GM19328 (cell line): Measurements from ENCODE around the gene OR10H2.
"Not testable (repeated sequence)": the region's sequence is repeated elsewhere in the genome, so short reads cannot be mapped to it uniquely, and the experiment has no call there.

ENCODE experiments used
- ATAC-seq: cut with Tn5 transposase; IDR thresholded peaks from one replicate; pipeline ENCODE4 v1.9.1; 2021; ENCODE audit warnings: mild to moderate bottlenecking, moderate library complexity; ENCODE audit not compliant: unreplicated experiment

OR10H2 gene

GRCh38 chr19:15727724-15728123, at the start of gene OR10H2:
OR10H2 (plus strand) TSS chr19:15728024; CDS start chr19:15728044, 20 bp downstream.
- ATAC-seq: no peak

DNA sequence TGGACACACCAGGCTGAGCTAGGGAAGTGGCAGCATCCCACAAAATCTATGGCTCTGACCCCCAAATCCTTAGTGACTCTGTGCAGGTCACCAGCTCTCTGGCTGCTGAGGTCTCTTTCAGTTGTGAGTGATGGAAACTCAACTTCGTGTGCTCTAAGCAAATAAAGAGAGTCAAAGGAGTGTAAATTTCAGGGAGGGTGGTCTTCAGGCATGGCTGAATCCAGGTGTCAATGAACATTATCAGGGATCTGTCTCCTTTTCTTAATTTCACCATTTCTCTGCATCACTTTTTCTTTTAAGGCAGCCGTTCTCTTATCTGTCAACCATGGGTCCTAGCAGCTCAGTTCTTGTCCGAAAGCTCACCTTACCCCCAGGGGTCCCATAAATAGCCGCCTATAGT, 48.7 kb upstream of the OR10H2 start:
- ATAC-seq: no peak

- ATAC-seq: not testable (repeated sequence)
Measured at GRCh38 chr19:15679865-15680264, 48.0 kb upstream of the OR10H2 start.

DNA sequence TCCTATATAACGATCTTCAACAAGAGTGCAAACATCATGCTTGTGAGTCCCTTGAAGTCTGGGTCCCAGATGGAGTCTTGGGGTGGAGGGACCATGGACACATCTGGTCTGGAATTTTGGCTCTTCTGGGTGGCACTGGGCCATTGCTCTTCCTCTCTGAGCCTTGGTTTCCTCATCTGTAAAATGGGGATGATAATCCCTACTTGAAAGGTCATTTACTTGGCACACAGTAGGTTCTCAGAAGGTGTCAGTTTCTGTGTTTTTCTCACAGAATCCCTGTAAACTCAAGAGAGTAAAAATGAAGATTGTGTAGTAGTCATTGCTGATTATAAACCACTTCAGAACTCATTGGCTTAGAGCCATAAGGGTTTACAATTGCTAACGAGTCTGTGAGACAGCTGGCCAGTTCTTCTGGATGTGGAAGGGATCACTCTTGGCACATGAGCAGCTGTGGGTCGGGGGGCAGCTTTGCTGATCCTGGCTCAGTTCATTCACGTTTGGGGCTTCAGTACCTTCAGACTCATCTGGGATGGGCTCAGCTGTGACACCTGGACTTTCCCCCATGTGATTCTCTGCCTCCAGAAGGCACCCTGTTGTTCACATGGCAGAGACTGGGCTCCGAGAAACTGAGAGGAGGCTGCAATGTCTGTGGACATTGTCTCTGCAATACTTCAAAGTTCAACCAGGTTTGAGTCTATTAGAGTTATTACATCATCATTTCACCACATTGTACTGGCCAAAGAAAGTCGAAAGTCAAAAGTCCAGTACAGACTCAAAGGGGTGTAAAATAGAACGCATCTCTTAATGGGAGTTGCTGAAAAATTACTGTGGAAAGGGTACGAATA, 47.1 kb upstream of the OR10H2 start:
- ATAC-seq: no peak

GRCh38 chr19:15683411-15683810, 44.4 kb upstream of the OR10H2 start:
- no peak for ATAC-seq

DNA sequence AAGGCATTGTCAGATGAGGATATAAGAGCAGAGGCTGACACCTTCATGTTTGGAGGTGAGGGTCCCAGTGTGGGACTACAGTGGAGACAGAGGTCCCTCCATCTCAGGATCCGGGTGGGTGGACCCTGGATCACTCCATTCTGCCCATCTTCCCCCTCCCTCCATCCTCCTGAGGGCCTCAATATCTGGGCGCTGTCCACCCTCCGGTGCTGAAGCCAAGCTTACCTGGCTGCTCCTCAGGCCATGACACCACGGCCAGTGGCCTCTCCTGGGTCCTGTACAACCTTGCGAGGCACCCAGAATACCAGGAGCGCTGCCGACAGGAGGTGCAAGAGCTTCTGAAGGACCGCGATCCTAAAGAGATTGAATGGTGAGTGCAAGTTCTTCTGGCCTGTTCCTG, 43.0 kb upstream of the OR10H2 start:
- no peak for ATAC-seq

- ATAC-seq: no peak
Measured at GRCh38 chr19:15696654-15697194, 31.1 kb upstream of the OR10H2 start.

DNA sequence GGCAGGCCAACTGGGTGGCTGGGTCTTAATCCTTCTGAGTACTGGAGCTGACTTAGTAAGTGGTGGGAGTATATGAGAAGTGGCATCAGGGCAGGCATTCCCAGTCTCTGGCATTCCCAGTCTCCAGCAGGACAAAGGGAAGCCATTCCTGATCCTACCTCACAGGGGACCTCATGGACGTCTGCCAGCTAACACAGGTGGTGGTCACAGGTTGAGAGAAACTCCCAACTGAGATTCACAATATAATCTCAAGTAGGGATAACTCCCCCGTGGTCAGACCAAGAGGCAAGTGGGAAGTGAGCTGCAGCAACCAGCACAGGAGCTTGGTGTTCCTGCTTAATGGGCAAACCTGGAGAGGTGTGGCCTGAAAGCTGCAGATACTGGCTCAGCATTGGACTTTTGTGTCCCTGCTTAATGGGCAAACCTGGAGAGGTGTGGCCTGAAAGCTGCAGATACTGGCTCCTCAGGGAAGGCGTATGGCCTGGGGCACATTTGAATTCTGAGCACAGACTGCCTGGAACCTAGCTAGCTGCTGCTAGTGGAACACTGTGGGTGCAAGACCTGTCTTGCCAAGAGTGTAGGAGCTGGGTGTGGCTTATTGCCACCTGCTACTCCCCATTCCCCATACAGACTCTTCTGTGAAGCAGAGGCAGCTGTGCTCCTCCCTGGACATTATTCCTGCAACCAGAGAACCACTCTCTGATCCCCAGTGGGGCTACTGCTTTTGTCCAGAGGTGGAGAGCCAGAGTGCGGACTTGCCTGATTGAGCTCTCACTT, 25.9 kb upstream of the OR10H2 start:
- no peak for ATAC-seq

DNA sequence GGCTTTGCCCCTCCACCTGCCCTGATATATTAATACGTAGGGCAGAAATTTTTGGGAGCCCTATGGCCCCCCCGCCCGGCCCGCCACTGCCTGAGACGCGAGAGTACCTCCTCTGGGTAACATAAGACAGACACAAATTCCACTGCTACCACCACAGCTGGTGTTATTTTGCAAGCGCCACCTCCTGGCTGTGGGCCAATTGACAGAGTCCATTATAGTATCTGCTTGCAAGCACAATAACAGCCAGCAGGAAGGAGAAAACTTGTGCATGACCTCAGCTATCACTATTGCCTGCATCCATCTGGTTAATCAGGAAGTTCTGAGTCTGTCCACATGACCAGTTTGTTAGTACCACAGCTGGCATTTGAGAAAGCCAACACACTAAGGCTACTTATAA, 25.3 kb upstream of the OR10H2 start:
- ATAC-seq: no peak

DNA sequence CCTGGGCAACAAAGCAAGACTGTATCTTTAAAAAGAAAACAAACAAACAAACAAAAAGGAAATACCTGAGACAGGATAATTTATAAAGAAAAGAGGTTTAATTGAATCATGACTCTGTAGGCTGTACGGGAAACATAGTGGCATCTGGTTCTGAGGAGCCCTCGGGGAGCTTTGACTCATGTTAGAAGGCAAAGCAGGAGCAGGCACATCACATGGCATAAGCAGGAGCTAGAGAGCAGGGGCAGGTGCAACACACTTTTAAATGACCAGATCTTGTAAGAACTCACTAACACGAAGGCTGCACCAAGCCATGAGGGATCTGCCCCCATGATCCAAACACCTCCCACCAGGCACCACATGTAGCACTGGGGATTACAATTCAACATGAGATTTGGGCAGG, 13.2 kb upstream of the OR10H2 start:
- no peak for ATAC-seq

DNA sequence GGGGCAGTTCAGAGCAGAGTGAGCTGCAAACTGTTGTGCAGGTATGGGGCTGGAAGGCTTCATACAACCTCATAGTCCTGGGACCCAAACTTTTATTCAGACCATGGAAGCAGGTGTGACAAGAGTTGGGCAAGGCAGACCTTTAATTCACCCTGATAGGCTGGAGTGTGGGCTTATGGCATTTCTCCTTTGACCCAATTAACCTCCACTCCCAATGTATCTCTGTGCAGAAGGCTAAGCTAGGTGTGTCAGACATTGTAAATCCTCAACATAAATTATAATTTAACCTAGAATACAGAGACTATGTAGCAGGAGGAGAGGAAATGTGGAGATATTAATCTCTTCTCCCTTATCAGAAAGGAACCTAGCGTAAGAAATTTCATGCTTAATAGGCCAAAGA, 12.2 kb upstream of the OR10H2 start:
- no peak for ATAC-seq

GRCh38 chr19:15717809-15718208, 10.0 kb upstream of the OR10H2 start:
- no peak for ATAC-seq

- ATAC-seq: no peak
Measured at GRCh38 chr19:15721268-15721667, 6.6 kb upstream of the OR10H2 start.

GRCh38 chr19:15722956-15723355, 4.9 kb upstream of the OR10H2 start:
- no peak for ATAC-seq

- ATAC-seq: no peak
Measured at GRCh38 chr19:15730538-15730937, 2.7 kb downstream of the OR10H2 start.

GRCh38 chr19:15732388-15732787, 4.6 kb downstream of the OR10H2 start:
- no peak for ATAC-seq

GRCh38 chr19:15733895-15734294, 6.1 kb downstream of the OR10H2 start:
- ATAC-seq: no peak

- no peak for ATAC-seq
Measured at GRCh38 chr19:15737722-15738121, 9.9 kb downstream of the OR10H2 start, which contains the start of gene OR10H3. OR10H3 (plus strand) TSS chr19:15737985; CDS start chr19:15741393, 3,408 bp downstream.

DNA sequence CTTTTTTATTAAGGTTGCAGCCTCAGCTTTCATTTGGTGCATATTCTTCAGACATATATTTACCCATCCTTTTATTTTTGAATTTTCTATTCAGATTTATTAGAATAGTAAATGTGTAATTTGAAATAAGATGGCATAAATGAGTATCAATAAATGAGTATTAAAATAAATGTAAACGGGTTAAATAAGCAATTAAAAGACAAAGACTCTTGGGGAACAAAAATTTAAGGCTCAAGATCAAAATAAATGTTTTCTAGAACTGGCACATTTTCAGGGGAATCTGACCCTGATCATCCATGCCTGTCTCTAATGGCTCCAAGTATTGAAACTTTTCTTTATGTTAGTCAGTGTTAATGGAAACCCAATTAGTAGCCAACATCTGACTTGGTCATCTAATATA, 13.0 kb downstream of the OR10H2 start:
- no peak for ATAC-seq

DNA sequence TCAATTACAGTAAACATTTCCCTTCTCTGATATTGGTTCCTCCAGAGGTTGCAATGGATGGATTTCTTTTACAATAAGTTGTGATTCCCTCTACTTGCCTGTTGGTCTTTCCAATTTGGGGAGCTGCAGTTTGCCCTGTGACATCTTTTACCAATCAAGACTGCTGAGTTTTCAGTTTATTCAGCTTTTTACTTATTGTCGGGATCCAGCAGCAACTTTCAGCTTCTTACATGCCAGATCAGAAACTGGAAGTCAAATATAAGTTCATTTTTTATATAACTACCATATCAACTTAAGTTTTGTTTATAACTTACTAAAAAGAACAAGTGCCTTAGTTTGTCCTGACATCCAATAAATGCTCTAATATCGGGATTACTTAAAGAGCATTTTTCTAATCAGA, 20.4 kb downstream of the OR10H2 start:
- no peak for ATAC-seq

DNA sequence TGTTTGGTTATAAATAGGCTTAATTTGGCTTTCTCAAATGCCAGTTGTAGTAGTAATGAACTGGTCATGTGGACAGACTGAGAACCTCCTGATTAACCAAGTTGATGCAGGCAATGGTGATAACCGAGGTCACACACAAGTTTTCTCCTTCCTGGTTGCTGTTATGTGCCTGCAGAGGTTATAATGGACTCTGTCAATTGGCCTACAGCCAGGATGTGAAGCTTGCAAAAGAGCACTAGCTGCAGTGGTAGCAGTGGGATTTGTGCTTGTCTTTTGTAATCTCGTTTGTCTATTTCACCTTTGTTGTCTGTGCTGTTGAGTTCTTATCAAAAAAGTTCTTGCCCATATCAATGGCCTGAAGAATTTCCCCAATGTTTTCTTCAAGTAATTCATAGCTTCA, 30.6 kb downstream of the OR10H2 start:
- ATAC-seq: no peak
